ENCODE results near the gene INAFM2. TPM values are rescaled to one million over a fixed set of nuclear protein-coding genes. Genes with fewer than 3 reads are reported as not detected.

INAFM2 gene
- total RNA-seq, 1 experiment from 2014 or later, result 15.8 TPM

GRCh38 chr15:40344631-40345120, 21.2 kb downstream of the INAFM2 start:
- Histone ChIP-seq H3K27me3 (ENCODE audit: control insufficient read depth, insufficient read depth, low read length) (no peaks in the 10 kb centered on the region), H3K36me3 (replicated peaks; ENCODE audit: control insufficient read depth, insufficient read depth, low read length) (no peaks in the 10 kb centered on the region), H3K4me3 (ENCODE audit: insufficient read depth, low read depth, low read length) (no peak overlapping the region)
- peak; percentile 94 for DNase-seq

- Histone ChIP-seq H3K36me3 (replicated peaks; ENCODE audit: control insufficient read depth, insufficient read depth, low read length) (no peaks in the 10 kb centered on the region), H3K4me3 (ENCODE audit: insufficient read depth, low read depth, low read length) (no peak overlapping the region), H3K27me3 (ENCODE audit: control insufficient read depth, insufficient read depth, low read length) (no peaks in the 10 kb centered on the region)
- DNase-seq, result no peak
These were observed 21.9 kb downstream of the INAFM2 start for GRCh38 chr15:40345225-40345866.

GRCh38 chr15:40345867-40346578, 22.5 kb downstream of the INAFM2 start:
- no peak overlapping the region for H3K4me3 ChIP-seq (ENCODE audit: insufficient read depth, low read depth, low read length)
- H3K36me3 ChIP-seq (replicated peaks; ENCODE audit: control insufficient read depth, insufficient read depth, low read length), result no peaks in the 10 kb centered on the region
- no peaks in the 10 kb centered on the region; the same call in 1 of the 2 replicates for H3K27me3 ChIP-seq (ENCODE audit: control insufficient read depth, insufficient read depth, low read length)
- no peak for DNase-seq

- Histone ChIP-seq H3K27me3 (ENCODE audit: control insufficient read depth, insufficient read depth, low read length) (no peaks in the 10 kb centered on the region; the same call in 1 of the 2 replicates), H3K36me3 (replicated peaks; ENCODE audit: control insufficient read depth, insufficient read depth, low read length) (no peaks in the 10 kb centered on the region), H3K4me3 (ENCODE audit: insufficient read depth, low read depth, low read length) (no peak overlapping the region)
- DNase-seq, result no peak
These were observed 23.4 kb downstream of the INAFM2 start for GRCh38 chr15:40346579-40347558.

- DNase-seq, result no peak
- no peaks in the 10 kb centered on the region for H3K36me3 ChIP-seq (replicated peaks; ENCODE audit: control insufficient read depth, insufficient read depth, low read length)
- no peak overlapping the region for H3K4me3 ChIP-seq (ENCODE audit: insufficient read depth, low read depth, low read length)
- no peaks in the 10 kb centered on the region; the same call in 1 of the 2 replicates for H3K27me3 ChIP-seq (ENCODE audit: control insufficient read depth, insufficient read depth, low read length)
These were observed 24.3 kb downstream of the INAFM2 start for GRCh38 chr15:40347559-40348473.

- no peak for DNase-seq
- H3K4me3 ChIP-seq (ENCODE audit: insufficient read depth, low read depth, low read length), result no peak overlapping the region
These were observed 25.0 kb downstream of the INAFM2 start for GRCh38 chr15:40348474-40348870.

GRCh38 chr15:40349163-40349562, 25.7 kb downstream of the INAFM2 start:
- no peaks in the 10 kb centered on the region for H3K36me3 ChIP-seq (replicated peaks; ENCODE audit: control insufficient read depth, insufficient read depth, low read length)
- DNase-seq, result no peak
- H3K4me3 ChIP-seq (ENCODE audit: insufficient read depth, low read depth, low read length), result no peak overlapping the region
- H3K27me3 ChIP-seq (ENCODE audit: control insufficient read depth, insufficient read depth, low read length), result no peaks in the 10 kb centered on the region; the same call in 1 of the 2 replicates

More at GRCh38 chr15:40348474-40348870, 25.0 kb downstream of the INAFM2 start:
- Histone ChIP-seq H3K36me3 (replicated peaks; ENCODE audit: control insufficient read depth, insufficient read depth, low read length) (no peaks in the 10 kb centered on the region), H3K27me3 (ENCODE audit: control insufficient read depth, insufficient read depth, low read length) (no peaks in the 10 kb centered on the region; the same call in 1 of the 2 replicates)

- Histone ChIP-seq H3K36me3 (replicated peaks; ENCODE audit: control insufficient read depth, insufficient read depth, low read length) (no peaks in the 10 kb centered on the region), H3K4me3 (ENCODE audit: insufficient read depth, low read depth, low read length) (no peak overlapping the region), H3K27me3 (ENCODE audit: control insufficient read depth, insufficient read depth, low read length) (peaks cover 8% of the 10 kb centered on the region)
- DNase-seq, result no peak
These were observed 28.9 kb downstream of the INAFM2 start for GRCh38 chr15:40352281-40352901.

- Histone ChIP-seq H3K4me3 (ENCODE audit: insufficient read depth, low read depth, low read length) (no peak overlapping the region), H3K36me3 (replicated peaks; ENCODE audit: control insufficient read depth, insufficient read depth, low read length) (no peaks in the 10 kb centered on the region), H3K27me3 (ENCODE audit: control insufficient read depth, insufficient read depth, low read length) (peaks cover 10% of the 10 kb centered on the region)
- no peak for DNase-seq
These were observed 30.2 kb downstream of the INAFM2 start for GRCh38 chr15:40353697-40354096.

- peak; percentile 91 for DNase-seq
- peaks cover 19% of the 10 kb centered on the region for H3K27me3 ChIP-seq (ENCODE audit: control insufficient read depth, insufficient read depth, low read length)
- H3K4me3 ChIP-seq (ENCODE audit: insufficient read depth, low read depth, low read length), result no peak overlapping the region
- H3K36me3 ChIP-seq (replicated peaks; ENCODE audit: control insufficient read depth, insufficient read depth, low read length), result no peaks in the 10 kb centered on the region
These were observed 31.1 kb downstream of the INAFM2 start for GRCh38 chr15:40354408-40355171.

GRCh38 chr15:40355976-40356585, 32.6 kb downstream of the INAFM2 start:
- Histone ChIP-seq H3K4me3 (ENCODE audit: insufficient read depth, low read depth, low read length) (no peak overlapping the region), H3K27me3 (ENCODE audit: control insufficient read depth, insufficient read depth, low read length) (peaks cover 21% of the 10 kb centered on the region), H3K36me3 (replicated peaks; ENCODE audit: control insufficient read depth, insufficient read depth, low read length) (no peaks in the 10 kb centered on the region)
- DNase-seq, result no peak

- H3K4me3 ChIP-seq (ENCODE audit: insufficient read depth, low read depth, low read length), result no peak overlapping the region; the same call in 1 of the 2 replicates
These were observed 33.8 kb downstream of the INAFM2 start for GRCh38 chr15:40357246-40357645.

More at GRCh38 chr15:40357246-40357645, 33.8 kb downstream of the INAFM2 start:
- Histone ChIP-seq H3K36me3 (replicated peaks; ENCODE audit: control insufficient read depth, insufficient read depth, low read length) (no peaks in the 10 kb centered on the region), H3K27me3 (ENCODE audit: control insufficient read depth, insufficient read depth, low read length) (peaks cover 21% of the 10 kb centered on the region)
- no peak for DNase-seq

Measured in H7 (cell line).